HepG2 (cell line): ENCODE measurements around the gene GALNT10.

ENCODE experiments used
- AGO1 ChIP-seq: fragments of 200-400 bp; formaldehyde crosslinking; IDR thresholded peaks from 2 replicates; pipeline ENCODE4 v1.6.1; 2017; ENCODE audit warnings: mild to moderate bottlenecking, low read depth, low read length, moderate library complexity; ENCODE audit not compliant: poor library complexity, severe bottlenecking
- ATRX ChIP-seq: sonication (generic); formaldehyde crosslinking; IDR thresholded peaks from 2 replicates; pipeline ENCODE4 v1.4.0; 2020; ENCODE audit warnings: missing genetic modification reagents, borderline replicate concordance
- EZH2 ChIP-seq: conservative IDR thresholded peaks from 2 replicates; pipeline ENCODE4 v1.6.1; 2012; ENCODE audit warnings: mild to moderate bottlenecking, low read depth, low read length, moderate library complexity
- KLF16 ChIP-seq, 2 experiments: sonication (generic) in 1 of 2; formaldehyde crosslinking in 1 of 2; IDR thresholded peaks; 2 replicates each; pipeline versions ENCODE4 v1.6.1 to v1.8.0; 2016 to 2023; ENCODE audit warnings: missing genetic modification reagents in 2 of 2, missing compliant biosample characterization in 1 of 2
- MYC ChIP-seq: sonication (generic); formaldehyde crosslinking; IDR thresholded peaks from 2 replicates; pipeline ENCODE4 v1.9.0; 2021; ENCODE audit warnings: missing genetic modification reagents, borderline replicate concordance
- MYNN ChIP-seq: sonication (generic); formaldehyde crosslinking; IDR thresholded peaks from 2 replicates; pipeline ENCODE4 v1.4.0; 2020; ENCODE audit warnings: mild to moderate bottlenecking, low read depth, missing genetic modification reagents
- NFIC ChIP-seq: IDR thresholded peaks from 2 replicates; pipeline ENCODE4 v1.6.1; 2012; ENCODE audit warnings: mild to moderate bottlenecking, low read length, inconsistent platforms
- PRPF4 ChIP-seq: fragments of 200-400 bp; formaldehyde crosslinking; IDR thresholded peaks from 2 replicates; pipeline ENCODE4 v1.6.1; 2016; ENCODE audit warnings: low read length, low read depth; ENCODE audit not compliant: poor library complexity, severe bottlenecking
- RFX3 ChIP-seq: IDR thresholded peaks from 2 replicates; pipeline ENCODE4 v1.6.1; 2016; ENCODE audit warnings: missing biosample characterization, missing genetic modification reagents
- ZBTB25 ChIP-seq: IDR thresholded peaks from 2 replicates; pipeline ENCODE4 v1.6.1; 2018; ENCODE audit warnings: missing genetic modification reagents
- ZBTB8A ChIP-seq: sonication (generic); formaldehyde crosslinking; IDR thresholded peaks from 2 replicates; pipeline ENCODE4 v1.4.0; 2020; ENCODE audit warnings: mild to moderate bottlenecking, low read depth, missing genetic modification reagents, borderline replicate concordance
- ZC3H4 ChIP-seq: sonication (generic); formaldehyde crosslinking; IDR thresholded peaks from 2 replicates; pipeline ENCODE4 v1.4.0; 2020; ENCODE audit warnings: missing genetic modification reagents, borderline replicate concordance

DNA sequence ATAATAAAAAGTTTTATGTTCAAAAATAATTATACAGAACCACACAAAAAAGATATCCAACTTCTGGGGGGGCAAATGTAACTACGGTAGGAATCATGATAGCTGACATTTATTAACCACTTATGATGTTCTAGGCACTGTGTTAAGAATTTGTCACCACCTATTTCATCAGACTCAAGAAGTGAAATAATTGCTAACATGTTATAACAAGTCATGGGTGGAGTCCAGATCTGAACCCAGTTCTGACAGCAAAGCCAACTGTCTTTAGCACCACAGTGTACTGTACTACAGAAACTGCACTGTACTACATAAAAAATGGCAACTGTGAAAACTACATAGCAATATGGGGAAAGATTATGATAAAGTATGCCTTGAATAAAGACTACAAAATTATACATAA is 252.3 kb downstream of the GALNT10 start:
- no peak for TF ChIP-seq EZH2
- TF ChIP-seq PRPF4 = no peak
- no peak for TF ChIP-seq RFX3 (CRISPR knock-in tag)
- no peak for TF ChIP-seq MYC (CRISPR knock-in tag)
- no peak for TF ChIP-seq MYNN (CRISPR knock-in tag)
- no peak for TF ChIP-seq ZBTB8A (CRISPR knock-in tag)
- no peak for TF ChIP-seq ZC3H4 (CRISPR knock-in tag)
- TF ChIP-seq NFIC = no peak
- no peak for TF ChIP-seq AGO1
- TF ChIP-seq ZBTB25 (CRISPR knock-in tag) = no peak
- TF ChIP-seq KLF16 (CRISPR knock-in tag; IDR thresholded peaks at IDR 0.05) = no peak
- TF ChIP-seq ATRX (CRISPR knock-in tag) = no peak
